Mesenchymal stem cell (in vitro differentiated cells and primary cell): ENCODE measurements around the gene COPZ2.
A peak's percentile ranks its signal among the peaks of the same experiment; 100 is the strongest.

Experiments
- DNase-seq: peaks from one replicate; pipeline ENCODE4 v3.0.0-alpha.2; 2013
- H2AFZ ChIP-seq: one replicate; pipeline ENCODE4 v1.6.1; 2013; ENCODE audit warnings: low read depth, mild to moderate bottlenecking, control low read depth, inconsistent platforms, low read length, moderate library complexity
- H2AK5ac ChIP-seq: 2 replicates; pipeline ENCODE4 v1.6.1; 2013; ENCODE audit warnings: low read length, moderate library complexity, mild to moderate bottlenecking, inconsistent platforms; ENCODE audit not compliant: severe bottlenecking
- H2BK120ac ChIP-seq: one replicate; pipeline ENCODE4 v1.6.1; 2013; ENCODE audit warnings: low read depth, mild to moderate bottlenecking, inconsistent platforms, low read length, moderate library complexity
- H2BK12ac ChIP-seq, 2 experiments: one replicate each; pipeline ENCODE4 v1.6.1; 2013; ENCODE audit warnings: inconsistent platforms in 2 of 2, low read length in 2 of 2, mild to moderate bottlenecking in 2 of 2, moderate library complexity in 2 of 2, control low read depth in 1 of 2
- H2BK15ac ChIP-seq: one replicate; pipeline ENCODE4 v1.6.1; 2013; ENCODE audit warnings: mild to moderate bottlenecking, low read depth, inconsistent platforms; ENCODE audit not compliant: poor library complexity, severe bottlenecking
- H2BK5ac ChIP-seq: 2 replicates; pipeline ENCODE4 v1.6.1; 2013; ENCODE audit warnings: low read depth, mild to moderate bottlenecking, low read length, control low read depth, inconsistent platforms; ENCODE audit not compliant: poor library complexity, severe bottlenecking
- H3K14ac ChIP-seq, 2 experiments: one replicate each; pipeline ENCODE4 v1.6.1; 2013; ENCODE audit warnings: inconsistent platforms in 2 of 2, low read length in 2 of 2, control low read depth in 1 of 2, mild to moderate bottlenecking in 1 of 2, moderate library complexity in 1 of 2
- H3K18ac ChIP-seq, 2 experiments: one replicate each; pipeline ENCODE4 v1.6.1; 2013; ENCODE audit warnings: inconsistent platforms in 2 of 2, low read length in 2 of 2, control low read depth in 1 of 2, low read depth in 1 of 2, mild to moderate bottlenecking in 1 of 2
- H3K23ac ChIP-seq, 2 experiments: one replicate each; pipeline ENCODE4 v1.6.1; 2013; ENCODE audit warnings: inconsistent platforms in 2 of 2, low read length in 2 of 2, mild to moderate bottlenecking in 2 of 2, moderate library complexity in 2 of 2, control low read depth in 1 of 2
- H3K27ac ChIP-seq: 2 replicates; pipeline ENCODE4 v1.5.1; 2013; ENCODE audit warnings: mild to moderate bottlenecking, moderate library complexity, low read length, control low read depth, inconsistent platforms; ENCODE audit not compliant: poor library complexity, severe bottlenecking
- H3K27me3 ChIP-seq, 2 experiments: 2 replicates each; pipeline versions ENCODE4 v1.6.1 to v1.7.0; 2013; ENCODE audit warnings: low read length in 2 of 2, mild to moderate bottlenecking in 2 of 2, moderate library complexity in 2 of 2, control low read depth in 1 of 2, inconsistent platforms in 1 of 2; ENCODE audit not compliant: control insufficient read depth in 1 of 2, insufficient read depth in 1 of 2
- H3K36me3 ChIP-seq, 2 experiments: 2 replicates each; pipeline versions ENCODE4 v1.6.1 to v1.7.0; 2013; ENCODE audit warnings: low read length in 2 of 2, control low read depth in 1 of 2, inconsistent platforms in 1 of 2, low read depth in 1 of 2, mild to moderate bottlenecking in 1 of 2; ENCODE audit not compliant: insufficient read depth in 2 of 2, control insufficient read depth in 1 of 2
- H3K4ac ChIP-seq, 2 experiments: one replicate each; pipeline ENCODE4 v1.6.1; 2013; ENCODE audit warnings: inconsistent platforms in 2 of 2, low read length in 2 of 2, mild to moderate bottlenecking in 2 of 2, moderate library complexity in 2 of 2, control low read depth in 1 of 2, low read depth in 1 of 2
- H3K4me1 ChIP-seq: 2 replicates; pipeline ENCODE4 v1.6.1; 2013; ENCODE audit warnings: low read depth, low read length, control low read depth; ENCODE audit not compliant: control insufficient read depth, insufficient read depth
- H3K4me2 ChIP-seq: 2 replicates; pipeline ENCODE4 v1.6.1; 2013; ENCODE audit warnings: low read length, mild to moderate bottlenecking, inconsistent platforms; ENCODE audit not compliant: poor library complexity, severe bottlenecking
- H3K4me3 ChIP-seq, 2 experiments: 2 replicates each; pipeline versions ENCODE4 v1.5.1 to v1.7.0; 2013; ENCODE audit warnings: low read length in 2 of 2, mild to moderate bottlenecking in 2 of 2, control low read depth in 1 of 2, low read depth in 1 of 2; ENCODE audit not compliant: insufficient read depth in 1 of 2
- H3K79me1 ChIP-seq: replicated peaks from 2 replicates; pipeline ENCODE4 v1.6.1; 2013; ENCODE audit warnings: mild to moderate bottlenecking, control low read depth, low read length, inconsistent platforms; ENCODE audit not compliant: poor library complexity, severe bottlenecking
- H3K9ac ChIP-seq: 2 replicates; pipeline ENCODE4 v1.7.0; 2013; ENCODE audit warnings: mild to moderate bottlenecking, low read length, moderate library complexity
- H3K9me3 ChIP-seq: 2 replicates; pipeline ENCODE4 v1.7.0; 2013; ENCODE audit warnings: mild to moderate bottlenecking, low read length; ENCODE audit not compliant: control insufficient read depth
- H4K8ac ChIP-seq: one replicate; pipeline ENCODE4 v1.6.1; 2013; ENCODE audit warnings: inconsistent platforms, mild to moderate bottlenecking, low read length, moderate library complexity
- H4K91ac ChIP-seq: one replicate; pipeline ENCODE4 v1.6.1; 2013; ENCODE audit warnings: mild to moderate bottlenecking, low read length, inconsistent platforms
- WGBS: methylation state at CpG from one replicate; pipeline ENCODE4 v1.1.7; 2013; ENCODE audit warnings: mixed read lengths; 5-methylcytosine and 5-hydroxymethylcytosine counted together

COPZ2 gene

DNA sequence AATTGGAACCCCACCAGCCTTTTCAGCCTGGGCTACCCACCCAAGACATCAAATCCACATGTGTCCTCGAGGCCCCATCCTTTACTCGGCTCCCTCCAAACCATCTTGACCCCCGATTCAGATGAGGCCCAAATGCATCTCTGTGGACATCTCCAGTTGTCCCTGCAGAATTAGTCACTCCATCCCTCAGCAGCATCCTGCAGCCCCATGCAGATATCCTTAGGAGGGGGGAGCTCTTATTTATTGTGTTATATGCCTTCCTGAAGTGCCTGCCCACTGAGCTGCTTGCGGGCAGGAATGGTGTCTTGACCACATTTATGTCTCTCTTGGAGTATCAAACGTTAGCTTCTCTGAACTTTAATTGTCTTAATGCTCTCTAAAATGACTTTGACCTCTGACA is 51.1 kb downstream of the COPZ2 start:
- H2BK120ac ChIP-seq, result no peak overlapping the region
- H3K23ac ChIP-seq, result peak overlapping the region in 1 of 2 experiments; percentile 19
- H4K91ac ChIP-seq, result no peak overlapping the region
- no peak overlapping the region for H3K4ac ChIP-seq
- H3K27me3 ChIP-seq, result no peaks in the 10 kb centered on the region
- no peak overlapping the region for H2BK5ac ChIP-seq
- no peaks in the 10 kb centered on the region for H3K9me3 ChIP-seq
- no peak overlapping the region for H2BK12ac ChIP-seq
- peaks cover 18% of the 10 kb centered on the region for H3K4me1 ChIP-seq
- H3K14ac ChIP-seq, result no peak overlapping the region
- H3K9ac ChIP-seq, result no peak overlapping the region
- H3K27ac ChIP-seq, result no peak overlapping the region
- peaks cover 20 to 25% of the 10 kb centered on the region in 2 experiments for H3K36me3 ChIP-seq
- no peak overlapping the region for H3K4me3 ChIP-seq
- H2AFZ ChIP-seq, result no peak overlapping the region
- no peak overlapping the region for H3K4me2 ChIP-seq
- H4K8ac ChIP-seq, result no peak overlapping the region
- no peak overlapping the region for H3K18ac ChIP-seq
- H3K79me1 ChIP-seq, result no peaks in the 10 kb centered on the region
- DNase-seq, result no peak
- 92% methylated on average over 3 of the region's 5 CpGs for WGBS
- no peak overlapping the region for H2BK15ac ChIP-seq
- H2AK5ac ChIP-seq, result peak overlapping the region; percentile 58

DNA sequence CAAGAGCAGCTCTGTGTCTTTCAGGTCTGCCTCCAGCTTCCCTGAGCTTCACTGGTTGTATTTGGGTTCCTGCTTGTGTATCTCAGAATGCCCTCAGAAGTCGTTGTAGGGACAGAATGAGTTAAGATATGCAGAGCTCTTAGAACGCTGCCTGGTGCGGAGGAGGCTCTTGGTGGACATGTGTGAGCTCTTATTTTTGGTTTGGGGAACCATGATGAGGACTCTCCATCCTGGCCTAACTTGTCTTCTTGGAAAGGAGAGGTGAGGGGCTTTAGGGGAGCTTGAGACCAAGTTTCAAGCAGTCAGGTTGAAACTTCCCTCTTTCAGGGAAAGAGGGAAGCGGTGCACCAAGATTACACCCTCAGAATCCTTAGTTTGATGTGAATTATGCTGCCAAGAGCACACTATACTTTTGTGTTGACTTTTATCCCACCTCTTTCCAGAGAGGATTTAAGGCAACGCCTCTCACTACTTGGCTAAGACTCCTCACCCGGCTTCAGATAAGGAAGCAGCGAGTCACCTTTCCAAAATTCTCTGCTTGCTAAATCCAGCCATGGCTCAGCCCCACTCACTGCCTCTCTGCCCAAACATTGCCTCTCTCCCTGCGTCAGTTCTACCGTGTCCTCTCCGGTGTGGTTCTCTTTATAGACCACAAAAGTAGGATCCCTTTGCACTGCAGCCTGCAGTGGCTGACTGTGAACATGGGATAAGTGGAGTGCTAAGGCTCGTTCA is 53.9 kb downstream of the COPZ2 start:
- 91% methylated on average over 11 of the region's 11 CpGs for WGBS
- no peak overlapping the region for H3K14ac ChIP-seq
- no peak overlapping the region for H3K4ac ChIP-seq
- no peaks in the 10 kb centered on the region for H3K9me3 ChIP-seq
- no peak overlapping the region for H4K91ac ChIP-seq
- H2AK5ac ChIP-seq, result no peak overlapping the region
- H3K18ac ChIP-seq, result no peak overlapping the region
- no peak overlapping the region for H2BK5ac ChIP-seq
- H3K79me1 ChIP-seq, result peaks cover 11% of the 10 kb centered on the region
- no peak overlapping the region for H3K27ac ChIP-seq
- H3K36me3 ChIP-seq, result peaks cover 48 to 49% of the 10 kb centered on the region in 2 experiments
- H2BK12ac ChIP-seq, result no peak overlapping the region
- H3K4me2 ChIP-seq, result no peak overlapping the region
- no peak overlapping the region for H3K4me3 ChIP-seq
- H2BK15ac ChIP-seq, result no peak overlapping the region
- no peak overlapping the region for H4K8ac ChIP-seq
- no peak for DNase-seq
- H2BK120ac ChIP-seq, result no peak overlapping the region
- H3K9ac ChIP-seq, result no peak overlapping the region
- no peak overlapping the region for H2AFZ ChIP-seq
- no peaks in the 10 kb centered on the region for H3K27me3 ChIP-seq
- peaks cover 13% of the 10 kb centered on the region for H3K4me1 ChIP-seq
- H3K23ac ChIP-seq, result no peak overlapping the region

GRCh38 chr17:47982645-47983390 is 54.8 kb downstream of the COPZ2 start:
- DNase-seq, result no peak
- Histone ChIP-seq H2BK15ac (no peak overlapping the region), H3K4me3 (no peak overlapping the region), H2BK5ac (no peak overlapping the region), H3K23ac (no peak overlapping the region), H3K9ac (no peak overlapping the region), H3K4me2 (no peak overlapping the region), H3K4me1 (peaks cover 9% of the 10 kb centered on the region), H3K36me3 (peaks cover 53 to 55% of the 10 kb centered on the region in 2 experiments), H3K18ac (no peak overlapping the region), H3K14ac (no peak overlapping the region), H4K91ac (no peak overlapping the region), H2BK12ac (no peak overlapping the region), H2AK5ac (no peak overlapping the region), H2BK120ac (no peak overlapping the region), H3K9me3 (no peaks in the 10 kb centered on the region), H3K27me3 (no peaks in the 10 kb centered on the region), H3K27ac (no peak overlapping the region), H3K79me1 (peaks cover 12% of the 10 kb centered on the region), H2AFZ (no peak overlapping the region), H4K8ac (no peak overlapping the region), H3K4ac (no peak overlapping the region)
- WGBS, result 94% methylated on average over 9 of the region's 9 CpGs

GRCh38 chr17:47982091-47982617 is 55.4 kb downstream of the COPZ2 start:
- Histone ChIP-seq H4K8ac (no peak overlapping the region), H3K4me1 (peaks cover 3% of the 10 kb centered on the region), H2AK5ac (no peak overlapping the region), H2BK12ac (no peak overlapping the region), H3K14ac (no peak overlapping the region), H3K4me2 (no peak overlapping the region), H2BK120ac (no peak overlapping the region), H3K27me3 (no peaks in the 10 kb centered on the region), H4K91ac (no peak overlapping the region), H2AFZ (no peak overlapping the region), H3K4me3 (no peak overlapping the region), H3K27ac (no peak overlapping the region), H3K23ac (no peak overlapping the region), H3K36me3 (peaks cover 59 to 60% of the 10 kb centered on the region in 2 experiments), H3K9ac (no peak overlapping the region), H2BK5ac (no peak overlapping the region), H3K18ac (no peak overlapping the region), H2BK15ac (no peak overlapping the region), H3K9me3 (no peaks in the 10 kb centered on the region), H3K79me1 (peaks cover 12% of the 10 kb centered on the region), H3K4ac (no peak overlapping the region)
- DNase-seq, result no peak
- WGBS, result 91% methylated on average over 12 of the region's 14 CpGs
